Right atrium auricular region (tissue), 2 donors: ENCODE measurements around the gene PRRT3. TPM values are rescaled to one million over a fixed set of nuclear protein-coding genes. Genes with fewer than 3 reads are reported as not detected.
"Not testable (repeated sequence)": the region's sequence is repeated elsewhere in the genome, so short reads cannot be mapped to it uniquely, and the experiment has no call there.

Source experiments
- DNase-seq: peaks from one replicate; pipeline ENCODE4 v3.0.0-alpha.2; 2019; ENCODE audit warnings: low spot score
- H3K27ac ChIP-seq, 2 donors: fragments of 200-600 bp; sonication (generic); 1 replicate in 1 of 2; 2 replicates in 1 of 2; pipeline ENCODE4 v1.5.1; 2016 to 2019
- H3K27me3 ChIP-seq, 2 donors: fragments of 200-600 bp; sonication (generic); one replicate each; pipeline versions ENCODE4 v1.5.1 to v1.6.0; 2017 to 2019
- H3K36me3 ChIP-seq: fragments of 200-600 bp; sonication (generic); one replicate; pipeline ENCODE4 v1.5.1; 2016
- H3K4me1 ChIP-seq, 2 donors: fragments of 200-600 bp; sonication (generic); one replicate each; pipeline versions ENCODE4 v1.5.1 to v1.6.0; 2017 to 2019
- H3K4me3 ChIP-seq, 2 donors: fragments of 200-600 bp; sonication (generic); 1 replicate in 1 of 2; 2 replicates in 1 of 2; pipeline ENCODE4 v1.5.1; 2017 to 2019; ENCODE audit warnings: mild to moderate bottlenecking in 1 of 2, moderate library complexity in 1 of 2
- H3K9me3 ChIP-seq, 2 donors: fragments of 200-600 bp; sonication (generic); one replicate each; pipeline ENCODE4 v1.5.1; 2019
- total RNA-seq, 2 donors: library from RNA; depleted of rRNA; stranded (reverse); fragments of >200 nt; gene quantifications; one replicate each; pipeline ENCODE4 v1.1.0, GENCODE V29; 2016
- TF ChIP-seq, protein P1 (sequence below), 2 donors: fragments of 200-600 bp; sonication (generic); IDR thresholded peaks; one replicate each; pipeline ENCODE4 v1.5.1; 2019; ENCODE audit warnings: antibody characterized with exemption in 2 of 2

Gene PRRT3
- total RNA-seq, 2 donors from 2014 or later, result 1.4 to 1.9 TPM

DNA sequence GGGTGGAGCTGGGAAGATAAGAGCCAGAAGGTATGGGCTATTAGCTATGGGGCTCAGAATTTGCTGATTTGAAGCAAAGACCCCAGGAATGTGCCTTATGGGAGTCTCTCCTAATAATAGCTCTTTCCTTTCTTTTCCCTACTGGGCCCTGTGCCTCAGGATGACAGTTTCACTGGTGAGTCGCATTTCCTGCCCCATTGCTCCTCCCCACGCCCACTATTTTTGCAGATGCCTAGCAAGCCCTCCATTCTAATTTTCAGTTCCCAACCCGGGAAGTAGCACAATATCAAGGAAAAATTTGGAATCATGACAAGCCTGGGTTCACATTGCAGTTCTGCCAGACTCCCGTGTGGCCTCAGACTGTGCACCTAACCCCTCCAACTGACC is 49.0 kb downstream of the PRRT3 start:
- H3K36me3 ChIP-seq, result no peaks in the 10 kb centered on the region
- no peaks in the 10 kb centered on the region for H3K27me3 ChIP-seq
- H3K9me3 ChIP-seq, result no peaks in the 10 kb centered on the region
- H3K4me1 ChIP-seq, result peaks cover 0 to 8% of the 10 kb centered on the region in 2 donors
- TF ChIP-seq, protein P1, sequence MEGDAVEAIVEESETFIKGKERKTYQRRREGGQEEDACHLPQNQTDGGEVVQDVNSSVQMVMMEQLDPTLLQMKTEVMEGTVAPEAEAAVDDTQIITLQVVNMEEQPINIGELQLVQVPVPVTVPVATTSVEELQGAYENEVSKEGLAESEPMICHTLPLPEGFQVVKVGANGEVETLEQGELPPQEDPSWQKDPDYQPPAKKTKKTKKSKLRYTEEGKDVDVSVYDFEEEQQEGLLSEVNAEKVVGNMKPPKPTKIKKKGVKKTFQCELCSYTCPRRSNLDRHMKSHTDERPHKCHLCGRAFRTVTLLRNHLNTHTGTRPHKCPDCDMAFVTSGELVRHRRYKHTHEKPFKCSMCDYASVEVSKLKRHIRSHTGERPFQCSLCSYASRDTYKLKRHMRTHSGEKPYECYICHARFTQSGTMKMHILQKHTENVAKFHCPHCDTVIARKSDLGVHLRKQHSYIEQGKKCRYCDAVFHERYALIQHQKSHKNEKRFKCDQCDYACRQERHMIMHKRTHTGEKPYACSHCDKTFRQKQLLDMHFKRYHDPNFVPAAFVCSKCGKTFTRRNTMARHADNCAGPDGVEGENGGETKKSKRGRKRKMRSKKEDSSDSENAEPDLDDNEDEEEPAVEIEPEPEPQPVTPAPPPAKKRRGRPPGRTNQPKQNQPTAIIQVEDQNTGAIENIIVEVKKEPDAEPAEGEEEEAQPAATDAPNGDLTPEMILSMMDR (IDR thresholded peaks at IDR 0.05), result no peak
- peak overlapping the region in 1 of 2 donors; percentile 30 for H3K4me3 ChIP-seq
- DNase-seq, result no peak
- peak overlapping the region; percentile 7 to 17 for H3K27ac ChIP-seq

DNA sequence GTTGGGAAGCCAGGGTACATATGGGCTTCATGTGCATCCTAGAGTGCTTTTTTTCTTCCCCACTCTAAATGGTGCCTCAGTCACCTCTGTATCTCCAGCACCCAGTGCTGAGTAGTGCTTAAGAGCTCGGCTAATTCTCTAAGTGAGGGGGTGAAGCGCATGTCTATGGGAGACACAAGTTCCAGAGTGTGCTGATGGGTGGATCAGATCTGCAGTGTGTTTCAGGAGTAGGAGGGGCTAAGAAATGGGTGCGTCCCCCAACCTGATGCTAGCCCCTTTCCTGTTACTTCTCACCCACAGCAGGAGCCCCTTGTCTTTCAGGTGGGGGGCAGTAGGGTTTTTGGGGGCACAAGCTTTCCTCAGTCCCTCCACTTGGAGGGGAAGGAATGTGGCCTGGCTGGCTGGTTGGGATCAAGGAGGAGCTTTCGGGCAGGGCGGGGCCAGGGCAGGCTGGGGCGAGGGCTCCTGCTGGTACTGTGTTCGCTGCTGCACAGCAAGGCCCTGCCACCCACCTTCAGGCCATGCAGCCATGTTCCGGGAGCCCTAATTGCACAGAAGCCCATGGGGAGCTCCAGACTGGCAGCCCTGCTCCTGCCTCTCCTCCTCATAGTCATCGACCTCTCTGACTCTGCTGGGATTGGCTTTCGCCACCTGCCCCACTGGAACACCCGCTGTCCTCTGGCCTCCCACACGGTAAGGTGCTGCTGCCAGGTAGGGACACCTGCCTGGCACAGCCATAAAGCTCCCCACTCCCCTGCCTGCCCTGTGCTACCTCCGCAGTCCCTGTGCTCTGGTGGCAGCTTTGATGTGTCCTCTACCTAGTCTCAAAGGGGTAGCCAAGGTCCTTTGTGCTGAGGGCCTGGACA is 49.6 kb downstream of the PRRT3 start, which contains the start of gene IL17RE:
TSS of gene IL17RE (plus strand) at position 477 of the 866 bp plus-strand sequence. CDS start at position 562, 85 bp downstream.
- Histone ChIP-seq H3K27me3 (no peaks in the 10 kb centered on the region), H3K36me3 (no peaks in the 10 kb centered on the region), H3K27ac (peak within 1 kb of the TSS; percentile 7 to 17), H3K9me3 (no peaks in the 10 kb centered on the region), H3K4me3 (peak within 1 kb of the TSS in 1 of 2 donors; percentile 30), H3K4me1 (peaks cover 0 to 8% of the 10 kb centered on the region in 2 donors)
- TF ChIP-seq, protein P1 (IDR thresholded peaks at IDR 0.05), result no peak
- no peak for DNase-seq

DNA sequence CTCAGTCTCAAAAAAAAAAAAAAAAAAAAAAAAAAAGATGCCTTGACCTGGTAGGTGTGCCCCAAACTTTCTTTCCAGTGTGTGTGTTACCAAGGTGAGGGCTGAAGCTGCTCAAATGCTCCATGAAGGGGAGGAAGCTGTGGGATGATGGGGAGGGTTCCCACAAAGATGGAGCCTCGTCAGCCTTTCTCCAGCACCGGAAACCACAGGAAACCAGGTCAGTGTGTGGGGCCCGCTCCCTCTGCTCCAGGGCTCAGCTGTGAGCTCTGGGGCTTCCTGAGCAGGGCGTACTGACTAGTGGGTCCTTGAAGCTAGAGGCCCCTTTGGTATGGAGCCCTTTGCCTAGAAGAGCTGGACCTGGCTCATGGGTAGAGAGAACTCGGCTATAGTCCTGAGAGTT is 50.2 kb downstream of the PRRT3 start:
- TF ChIP-seq, protein P1 (IDR thresholded peaks at IDR 0.05), result no peak
- DNase-seq, result no peak
- no peak overlapping the region for H3K27ac ChIP-seq
- H3K27me3 ChIP-seq, result no peaks in the 10 kb centered on the region
- no peaks in the 10 kb centered on the region for H3K36me3 ChIP-seq
- no peak overlapping the region for H3K4me3 ChIP-seq
- H3K9me3 ChIP-seq, result no peaks in the 10 kb centered on the region
- peaks cover 0 to 8% of the 10 kb centered on the region in 2 donors for H3K4me1 ChIP-seq

DNA sequence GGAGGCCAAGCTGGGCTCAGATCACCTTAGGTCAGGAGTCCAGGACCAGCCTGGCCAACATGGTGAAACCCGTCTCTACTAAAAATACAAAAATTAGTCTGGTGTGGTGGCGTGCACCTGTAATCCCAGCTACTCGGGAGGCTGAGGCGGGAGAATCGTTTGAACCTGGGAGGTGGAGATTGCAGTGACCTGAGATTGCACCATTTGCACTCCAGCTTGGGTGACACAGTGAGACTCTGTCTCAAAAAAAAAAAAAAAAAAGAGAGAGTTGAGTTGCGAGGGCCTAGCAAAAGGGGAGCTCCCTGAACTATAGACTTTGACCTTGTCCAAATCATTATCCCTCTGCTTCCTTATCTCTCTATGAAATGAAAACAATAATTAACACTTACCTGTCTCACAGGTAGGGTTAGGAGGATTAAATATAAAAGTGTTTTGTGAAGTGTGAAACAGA is 51.2 kb downstream of the PRRT3 start:
- H3K9me3 ChIP-seq, DNase-seq, H3K27me3 ChIP-seq, H3K36me3 ChIP-seq, H3K27ac ChIP-seq, H3K4me3 ChIP-seq, H3K4me1 ChIP-seq: not testable (repeated sequence)

DNA sequence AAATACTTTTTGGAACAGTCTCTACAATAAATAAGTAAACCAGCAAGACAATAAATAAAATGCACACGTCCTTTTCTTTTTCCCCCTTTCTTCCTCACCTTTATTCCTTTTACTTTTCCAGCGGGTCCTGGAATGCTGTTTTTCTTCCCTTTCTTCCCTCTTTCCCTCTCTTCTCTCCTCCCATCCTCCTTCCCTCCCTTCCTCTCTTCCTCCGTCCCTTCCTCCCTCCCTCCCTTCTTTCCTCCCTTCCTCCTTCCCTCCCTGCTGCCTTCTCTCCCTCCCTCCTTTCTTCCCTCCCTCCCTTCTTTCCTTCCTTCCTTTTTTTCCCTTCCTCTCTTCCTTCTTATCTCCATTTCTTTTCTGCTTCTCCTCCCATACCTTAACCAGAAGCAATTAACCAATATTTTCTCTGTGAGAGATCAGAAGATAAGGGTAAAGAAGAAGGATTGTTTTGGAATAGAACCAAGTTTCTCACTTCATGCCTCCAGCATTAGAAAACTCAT is 52.9 kb downstream of the PRRT3 start:
- TF ChIP-seq, protein P1 (IDR thresholded peaks at IDR 0.05), result no peak
- no peaks in the 10 kb centered on the region for H3K27me3 ChIP-seq
- peaks cover 0 to 8% of the 10 kb centered on the region in 2 donors for H3K4me1 ChIP-seq
- H3K36me3 ChIP-seq, result no peaks in the 10 kb centered on the region
- DNase-seq, result no peak
- no peak overlapping the region for H3K4me3 ChIP-seq
- no peaks in the 10 kb centered on the region for H3K9me3 ChIP-seq
- H3K27ac ChIP-seq, result no peak overlapping the region

DNA sequence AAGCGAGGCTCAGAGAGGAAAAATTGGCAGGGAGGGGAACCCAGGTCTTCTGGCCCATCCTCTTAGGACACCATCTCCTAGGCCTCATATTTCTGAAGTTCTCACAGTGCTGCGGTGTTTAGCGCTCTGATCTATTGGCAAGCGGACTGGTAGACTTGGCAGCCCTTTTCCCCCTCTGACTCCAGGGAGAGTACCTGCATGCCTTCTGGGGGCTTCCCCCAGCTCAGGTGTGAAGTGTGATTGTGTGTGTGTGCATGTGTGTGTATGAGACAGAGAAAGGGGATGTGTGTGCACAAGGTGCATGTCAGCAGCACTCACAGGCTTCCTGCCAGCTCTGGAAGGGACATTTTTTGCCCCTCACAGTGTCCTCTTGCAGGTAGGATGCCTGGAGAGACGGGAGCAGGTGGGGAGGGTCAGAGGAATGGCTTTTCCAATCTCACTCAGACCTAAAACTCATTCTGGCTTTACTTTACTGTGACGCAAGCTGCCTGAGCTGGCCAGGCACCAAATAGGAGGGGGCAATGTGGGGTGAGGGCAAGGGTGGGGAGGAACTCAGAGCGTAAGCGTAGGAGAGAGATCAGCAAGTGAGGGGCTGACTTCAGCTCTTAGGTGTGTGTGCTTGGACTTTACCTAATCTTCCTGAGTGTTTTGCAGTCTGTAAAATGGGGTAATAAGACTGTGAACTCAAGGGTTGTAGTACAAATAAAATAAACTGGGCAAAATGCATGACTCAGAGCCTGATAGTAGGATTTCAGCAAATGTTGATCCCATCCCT is 53.6 kb downstream of the PRRT3 start:
- no peak overlapping the region for H3K27ac ChIP-seq
- H3K27me3 ChIP-seq, result no peaks in the 10 kb centered on the region
- no peak overlapping the region for H3K4me3 ChIP-seq
- H3K36me3 ChIP-seq, result peaks cover 2% of the 10 kb centered on the region
- TF ChIP-seq, protein P1 (IDR thresholded peaks at IDR 0.05), result no peak
- DNase-seq, result no peak
- H3K4me1 ChIP-seq, result peaks cover 0 to 14% of the 10 kb centered on the region in 2 donors
- H3K9me3 ChIP-seq, result no peaks in the 10 kb centered on the region
